ENCODE results near the gene LYSMD2. TPM values are rescaled to one million over a fixed set of nuclear protein-coding genes. Genes with fewer than 3 reads are reported as not detected.

Gene LYSMD2
- total and polyA plus RNA-seq, 9 of the 15 experiments (the other 6 are each of a cell fraction or from before 2014, with no cell fraction given): 4.3 to 30.3 (median 9.8) TPM

DNA sequence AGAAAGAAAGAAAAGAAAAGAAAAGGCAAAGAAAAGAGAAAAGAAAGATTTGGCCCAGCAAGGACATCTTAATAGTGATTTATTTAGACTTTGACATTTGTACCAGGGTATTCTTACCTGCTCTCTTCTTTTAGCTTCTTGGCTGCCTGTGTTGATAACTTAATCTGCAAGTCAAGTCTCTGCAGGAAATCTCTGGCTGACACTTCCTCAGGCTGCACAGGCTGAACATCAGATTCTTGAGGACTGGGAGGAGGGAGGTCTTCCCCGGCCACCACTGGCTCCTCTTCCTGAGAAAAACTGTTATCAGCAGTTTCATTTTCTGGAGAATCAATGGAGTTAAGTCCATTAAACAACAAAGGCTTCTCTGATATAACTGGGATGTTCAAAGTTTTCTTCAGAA, 12.8 kb downstream of the LYSMD2 start:
- in situ Hi-C loops (cut with MboI) (no loop called here), intact Hi-C loops (cut with micrococcal nuclease) (loop anchor here (5.0 kb wide), 1 partner anchor 37 kb away; no protein-coding TSS in a partner anchor)
- no TSS peak for BruUV-seq (replicated peaks)
- Histone ChIP-seq H3K79me2 (ENCODE audit: control insufficient read depth, insufficient read depth, low read length) (no peaks in the 10 kb centered on the region; the same call in 2 of the 3 replicates), H4K20me1 (replicated peaks; ENCODE audit: control insufficient read depth, insufficient read depth, low read length) (no peaks in the 10 kb centered on the region), H3K9me3 (replicated peaks; ENCODE audit: control insufficient read depth, insufficient read depth, low read depth, low read length) (no peaks in the 10 kb centered on the region), H3K9me1 (ENCODE audit: control insufficient read depth, insufficient read depth, low read length) (no peaks in the 10 kb centered on the region), H3K4me2 (ENCODE audit: insufficient read depth, low read length) (no peak overlapping the region), H3K36me3 (ENCODE audit: control insufficient read depth, insufficient read depth, low read length) (peaks cover 24% of the 10 kb centered on the region; the same call in 2 of the 3 replicates), H3K27me3 (ENCODE audit: control insufficient read depth in 2 of 2, insufficient read depth in 2 of 2, low read length in 2 of 2) (no peaks in the 10 kb centered on the region), H3K4me3 (no peak overlapping the region), H3K4me1 (replicated peaks in 1 of 2; ENCODE audit: control insufficient read depth in 2 of 2, insufficient read depth in 2 of 2, low read length in 2 of 2) (peaks cover 0 to 29% of the 10 kb centered on the region in 2 experiments; a peak in 3 of 5 replicates), H3K27ac (ENCODE audit: extremely low read depth, low read depth, low read length) (no peak overlapping the region), H3K9ac (ENCODE audit: insufficient read depth in 1 of 2, low read depth in 2 of 2, low read length in 2 of 2) (no peak overlapping the region), H2AFZ (ENCODE audit: low read depth, low read length) (no peak overlapping the region)
- ATAC-seq (no peak), FAIRE-seq (peak; percentile 32), DNase-seq (ENCODE audit: extremely low read depth in 1 of 4, low spot score in 3 of 4) (peak in 1 of 4 experiments; percentile 25)
- POLR2A ChIA-PET: interaction anchor here (0.8 kb wide), 1 partner anchor 9 kb away, joined by 4 read pairs; no protein-coding TSS in a partner anchor
- 0% methylated on average over 1 of the region's 1 CpG for WGBS (ENCODE audit: insufficient coverage, low coverage, missing lambda C conversion rate)
- CTCF ChIA-PET (ENCODE audit: low intra/inter-chr PET ratio): no interaction called here
- 0 out of 2 replicates have a peak, but pooled peaks have one; percentile 15 for TF ChIP-seq SMARCA4 (IDR thresholded peaks at IDR 0.05)
- TF ChIP-seq NCOA1 (IDR thresholded peaks at IDR 0.05; ENCODE audit: low read depth): no peak
- TF ChIP-seq ARID1B (IDR thresholded peaks at IDR 0.05): peak; percentile 19; the same call in 1 of the 2 replicates
- TF ChIP-seq KDM1A (IDR thresholded peaks at IDR 0.05): peak; percentile 67 to 69; a peak in 3 of 4 replicates
- peak; percentile 55; the same call in 1 of the 2 replicates for TF ChIP-seq CBFA2T3 (IDR thresholded peaks at IDR 0.05)
- 0 out of 2 replicates have a peak, but pooled peaks have one; percentile 7 for TF ChIP-seq TCF3 (CRISPR knock-in tag; IDR thresholded peaks at IDR 0.05)
- no peak for TF ChIP-seq ETV1 (tag; conservative IDR thresholded peaks at IDR 0.05; ENCODE audit: low read depth)
- TF ChIP-seq, protein P1, sequence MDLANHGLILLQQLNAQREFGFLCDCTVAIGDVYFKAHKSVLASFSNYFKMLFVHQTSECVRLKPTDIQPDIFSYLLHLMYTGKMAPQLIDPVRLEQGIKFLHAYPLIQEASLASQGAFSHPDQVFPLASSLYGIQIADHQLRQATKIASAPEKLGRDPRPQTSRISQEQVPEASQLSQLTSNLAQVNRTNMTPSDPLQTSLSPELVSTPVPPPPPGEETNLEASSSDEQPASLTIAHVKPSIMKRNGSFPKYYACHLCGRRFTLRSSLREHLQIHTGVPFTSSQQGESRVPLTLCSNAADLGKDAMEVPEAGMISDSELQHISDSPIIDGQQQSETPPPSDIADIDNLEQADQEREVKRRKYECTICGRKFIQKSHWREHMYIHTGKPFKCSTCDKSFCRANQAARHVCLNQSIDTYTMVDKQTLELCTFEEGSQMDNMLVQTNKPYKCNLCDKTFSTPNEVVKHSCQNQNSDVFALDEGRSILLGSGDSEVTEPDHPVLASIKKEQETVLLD (IDR thresholded peaks at IDR 0.05): no peak
- no peak for TF ChIP-seq ZNF507 (tag; conservative IDR thresholded peaks at IDR 0.05)
- no peak for TF ChIP-seq ZNF316 (IDR thresholded peaks at IDR 0.05)
- TF ChIP-seq ZNF444 (CRISPR knock-in tag; IDR thresholded peaks at IDR 0.05): no peak
- TF ChIP-seq MEIS2 (IDR thresholded peaks at IDR 0.05; ENCODE audit: partially characterized antibody): peak; percentile 33
- TF ChIP-seq, protein P2, sequence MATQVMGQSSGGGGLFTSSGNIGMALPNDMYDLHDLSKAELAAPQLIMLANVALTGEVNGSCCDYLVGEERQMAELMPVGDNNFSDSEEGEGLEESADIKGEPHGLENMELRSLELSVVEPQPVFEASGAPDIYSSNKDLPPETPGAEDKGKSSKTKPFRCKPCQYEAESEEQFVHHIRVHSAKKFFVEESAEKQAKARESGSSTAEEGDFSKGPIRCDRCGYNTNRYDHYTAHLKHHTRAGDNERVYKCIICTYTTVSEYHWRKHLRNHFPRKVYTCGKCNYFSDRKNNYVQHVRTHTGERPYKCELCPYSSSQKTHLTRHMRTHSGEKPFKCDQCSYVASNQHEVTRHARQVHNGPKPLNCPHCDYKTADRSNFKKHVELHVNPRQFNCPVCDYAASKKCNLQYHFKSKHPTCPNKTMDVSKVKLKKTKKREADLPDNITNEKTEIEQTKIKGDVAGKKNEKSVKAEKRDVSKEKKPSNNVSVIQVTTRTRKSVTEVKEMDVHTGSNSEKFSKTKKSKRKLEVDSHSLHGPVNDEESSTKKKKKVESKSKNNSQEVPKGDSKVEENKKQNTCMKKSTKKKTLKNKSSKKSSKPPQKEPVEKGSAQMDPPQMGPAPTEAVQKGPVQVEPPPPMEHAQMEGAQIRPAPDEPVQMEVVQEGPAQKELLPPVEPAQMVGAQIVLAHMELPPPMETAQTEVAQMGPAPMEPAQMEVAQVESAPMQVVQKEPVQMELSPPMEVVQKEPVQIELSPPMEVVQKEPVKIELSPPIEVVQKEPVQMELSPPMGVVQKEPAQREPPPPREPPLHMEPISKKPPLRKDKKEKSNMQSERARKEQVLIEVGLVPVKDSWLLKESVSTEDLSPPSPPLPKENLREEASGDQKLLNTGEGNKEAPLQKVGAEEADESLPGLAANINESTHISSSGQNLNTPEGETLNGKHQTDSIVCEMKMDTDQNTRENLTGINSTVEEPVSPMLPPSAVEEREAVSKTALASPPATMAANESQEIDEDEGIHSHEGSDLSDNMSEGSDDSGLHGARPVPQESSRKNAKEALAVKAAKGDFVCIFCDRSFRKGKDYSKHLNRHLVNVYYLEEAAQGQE (IDR thresholded peaks at IDR 0.05; ENCODE audit: borderline replicate concordance): no peak
- TF ChIP-seq, protein P2 (CRISPR knock-in tag; IDR thresholded peaks at IDR 0.05; ENCODE audit: low read depth): no peak
- TF ChIP-seq, protein P3, sequence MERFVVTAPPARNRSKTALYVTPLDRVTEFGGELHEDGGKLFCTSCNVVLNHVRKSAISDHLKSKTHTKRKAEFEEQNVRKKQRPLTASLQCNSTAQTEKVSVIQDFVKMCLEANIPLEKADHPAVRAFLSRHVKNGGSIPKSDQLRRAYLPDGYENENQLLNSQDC (CRISPR knock-in tag; IDR thresholded peaks at IDR 0.05): no peak
- TF ChIP-seq RCOR1 (IDR thresholded peaks at IDR 0.05; ENCODE audit: borderline replicate concordance in 1 of 2, low read depth in 2 of 2, low read length in 2 of 2): peak in 1 of 2 experiments; percentile 72; a peak in 1 of 4 replicates

All from K562 (cell line).